ENCODE data around the gene ITPRIPL2. TPM values are rescaled to one million over a fixed set of nuclear protein-coding genes. Genes with fewer than 3 reads are reported as not detected.

Gene ITPRIPL2
- total RNA-seq, 1 donor from 2014 or later: 29.5 TPM

DNA sequence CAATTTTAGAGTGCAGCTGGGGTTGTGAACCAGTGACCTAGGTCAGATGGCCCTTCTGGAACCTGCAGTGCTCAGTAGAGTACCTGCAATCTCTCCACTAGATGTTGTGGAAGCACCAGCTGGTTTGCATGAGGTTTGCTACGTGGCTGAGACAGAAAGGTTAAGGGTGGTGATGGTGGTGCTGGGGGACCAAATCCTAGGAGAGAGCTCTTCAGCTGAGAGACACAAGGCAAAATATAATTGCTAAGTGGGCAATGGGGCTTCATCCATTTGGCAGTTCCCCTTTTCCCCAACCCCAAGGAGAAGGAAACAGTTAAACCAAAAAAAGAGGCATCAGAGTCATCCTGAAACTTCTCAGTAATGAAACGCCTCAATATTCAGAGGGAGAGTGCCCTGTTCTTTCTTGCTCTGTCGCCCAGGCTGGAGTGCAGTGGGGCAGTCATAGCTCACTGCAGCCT is 13.9 kb downstream of the ITPRIPL2 start:
- DNase-seq (ENCODE audit: extremely low spot score, unreplicated experiment): no peak
- no peaks in the 10 kb centered on the region for H3K27me3 Mint-ChIP-seq
- no peak overlapping the region for H3K4me3 Mint-ChIP-seq
- H3K4me1 Mint-ChIP-seq (ENCODE audit: unreplicated experiment): peaks cover 19% of the 10 kb centered on the region
- no peaks in the 10 kb centered on the region for H3K36me3 Mint-ChIP-seq
- TF ChIP-seq, protein P1, sequence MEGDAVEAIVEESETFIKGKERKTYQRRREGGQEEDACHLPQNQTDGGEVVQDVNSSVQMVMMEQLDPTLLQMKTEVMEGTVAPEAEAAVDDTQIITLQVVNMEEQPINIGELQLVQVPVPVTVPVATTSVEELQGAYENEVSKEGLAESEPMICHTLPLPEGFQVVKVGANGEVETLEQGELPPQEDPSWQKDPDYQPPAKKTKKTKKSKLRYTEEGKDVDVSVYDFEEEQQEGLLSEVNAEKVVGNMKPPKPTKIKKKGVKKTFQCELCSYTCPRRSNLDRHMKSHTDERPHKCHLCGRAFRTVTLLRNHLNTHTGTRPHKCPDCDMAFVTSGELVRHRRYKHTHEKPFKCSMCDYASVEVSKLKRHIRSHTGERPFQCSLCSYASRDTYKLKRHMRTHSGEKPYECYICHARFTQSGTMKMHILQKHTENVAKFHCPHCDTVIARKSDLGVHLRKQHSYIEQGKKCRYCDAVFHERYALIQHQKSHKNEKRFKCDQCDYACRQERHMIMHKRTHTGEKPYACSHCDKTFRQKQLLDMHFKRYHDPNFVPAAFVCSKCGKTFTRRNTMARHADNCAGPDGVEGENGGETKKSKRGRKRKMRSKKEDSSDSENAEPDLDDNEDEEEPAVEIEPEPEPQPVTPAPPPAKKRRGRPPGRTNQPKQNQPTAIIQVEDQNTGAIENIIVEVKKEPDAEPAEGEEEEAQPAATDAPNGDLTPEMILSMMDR (conservative IDR thresholded peaks at IDR 0.05): no peak
- H3K9me3 Mint-ChIP-seq: no peaks in the 10 kb centered on the region
- H3K27ac Mint-ChIP-seq: no peak overlapping the region

DNA sequence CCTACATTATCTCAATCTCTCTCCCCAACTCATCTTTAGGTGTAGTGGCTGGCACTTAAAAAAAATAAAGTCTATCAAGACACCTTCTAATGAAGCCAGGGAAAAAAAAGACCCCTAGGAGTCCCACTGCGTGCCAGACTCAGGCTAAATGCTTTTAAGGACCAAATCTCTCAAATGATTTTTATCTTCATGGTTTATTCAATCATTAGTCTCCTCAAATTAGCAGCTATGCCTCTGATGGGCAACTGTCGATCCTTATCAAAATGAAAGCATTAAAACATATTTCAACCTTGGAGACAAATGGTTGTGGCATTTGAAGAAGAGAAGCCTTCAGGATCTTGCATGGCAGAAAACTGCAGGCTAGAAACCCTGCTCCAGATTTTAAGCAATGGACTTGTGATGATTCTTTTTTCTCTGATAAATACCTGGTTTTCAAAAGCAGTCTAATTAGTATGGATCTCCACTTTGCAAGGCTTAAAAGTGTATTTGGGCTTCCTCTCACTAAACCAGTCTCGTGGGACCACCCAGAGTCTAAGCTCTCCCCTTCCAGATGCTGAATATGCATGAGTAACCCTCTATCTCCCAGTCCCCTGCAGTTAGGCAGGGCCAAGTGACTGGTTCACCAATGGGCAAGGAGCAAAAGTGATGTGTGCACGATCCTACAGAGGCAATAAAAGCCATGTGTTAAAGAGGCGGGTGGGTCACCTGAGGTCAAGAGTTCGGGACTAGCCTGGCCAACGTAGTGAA is 14.9 kb downstream of the ITPRIPL2 start:
- no peak overlapping the region for H3K4me3 Mint-ChIP-seq
- H3K27me3 Mint-ChIP-seq: no peaks in the 10 kb centered on the region
- TF ChIP-seq, protein P1 (conservative IDR thresholded peaks at IDR 0.05): no peak
- H3K36me3 Mint-ChIP-seq: no peaks in the 10 kb centered on the region
- peaks cover 19% of the 10 kb centered on the region for H3K4me1 Mint-ChIP-seq (ENCODE audit: unreplicated experiment)
- DNase-seq (ENCODE audit: extremely low spot score, unreplicated experiment): no peak
- H3K27ac Mint-ChIP-seq: peak overlapping the region; percentile 4
- no peaks in the 10 kb centered on the region for H3K9me3 Mint-ChIP-seq

DNA sequence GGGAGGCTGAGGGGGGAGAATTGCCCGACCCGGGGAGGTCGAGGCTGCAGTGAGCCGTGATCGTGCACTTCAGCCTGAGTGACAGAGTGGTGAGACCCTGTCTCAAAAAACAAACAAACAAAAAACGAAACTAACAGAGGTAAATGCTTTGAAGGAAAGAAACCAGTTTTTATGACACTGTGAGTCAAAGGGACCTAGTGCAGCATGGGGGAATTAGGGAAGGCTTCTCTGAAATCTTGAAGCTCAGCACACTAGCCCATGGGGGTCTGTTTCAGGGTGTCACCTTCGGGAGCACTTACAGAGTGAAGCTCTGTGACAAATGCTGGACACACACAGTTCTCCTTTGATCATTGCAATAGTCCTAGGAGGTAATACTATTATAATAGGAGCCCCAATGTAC is 16.6 kb downstream of the ITPRIPL2 start:
- H3K36me3 Mint-ChIP-seq: no peaks in the 10 kb centered on the region
- TF ChIP-seq, protein P1 (conservative IDR thresholded peaks at IDR 0.05): no peak
- no peak overlapping the region for H3K4me3 Mint-ChIP-seq
- no peaks in the 10 kb centered on the region for H3K9me3 Mint-ChIP-seq
- no peak for DNase-seq (ENCODE audit: extremely low spot score, unreplicated experiment)
- H3K27me3 Mint-ChIP-seq: no peaks in the 10 kb centered on the region
- H3K27ac Mint-ChIP-seq: no peak overlapping the region
- peaks cover 22% of the 10 kb centered on the region for H3K4me1 Mint-ChIP-seq (ENCODE audit: unreplicated experiment)

DNA sequence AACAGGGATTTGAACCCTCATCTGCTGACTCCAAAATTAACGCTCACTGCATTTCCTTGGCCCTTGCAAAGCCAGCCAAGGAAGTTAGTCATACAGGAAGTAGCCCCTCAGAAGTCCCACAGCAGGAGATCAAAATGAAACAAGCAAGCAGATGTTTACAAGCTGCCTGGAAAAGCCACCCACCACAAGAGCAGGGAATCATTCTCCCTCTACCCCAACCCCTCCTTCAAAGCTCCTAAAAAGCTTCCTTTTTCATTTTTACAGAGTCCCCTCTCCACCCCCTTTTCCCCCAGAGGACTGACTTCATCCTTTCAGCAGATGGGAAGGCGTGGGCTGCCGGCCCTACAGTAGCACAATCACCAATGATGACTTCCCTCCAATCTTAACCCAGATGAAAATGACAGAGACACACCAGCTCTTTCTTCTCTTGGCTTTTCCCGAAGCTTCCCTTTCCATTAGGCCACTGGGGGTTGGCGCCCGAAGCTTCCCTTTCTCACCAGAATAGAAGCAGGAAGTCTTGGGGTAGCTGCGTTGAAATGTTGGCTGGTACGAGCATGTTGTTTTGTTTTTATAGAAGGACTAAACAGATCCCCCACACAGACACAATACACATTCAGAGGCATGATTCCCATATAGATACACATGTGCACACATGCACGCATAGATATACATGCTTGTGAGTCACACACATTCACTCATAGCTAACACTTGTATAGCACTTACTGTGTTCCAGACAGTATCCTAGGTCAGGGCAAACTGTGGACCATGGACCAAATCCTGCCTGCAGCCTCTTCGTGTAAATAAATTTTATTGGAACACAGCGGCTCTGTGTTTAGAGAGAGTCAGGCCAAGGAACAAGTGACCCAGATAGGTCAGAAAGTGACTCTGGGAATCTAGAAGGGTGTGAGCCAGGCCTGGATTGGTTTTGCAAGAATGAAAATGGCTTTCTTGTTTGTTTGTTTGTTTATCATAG is 17.4 kb downstream of the ITPRIPL2 start:
- no peak for DNase-seq (ENCODE audit: extremely low spot score, unreplicated experiment)
- Mint-ChIP-seq H3K4me3 (no peak overlapping the region), H3K27ac (peak overlapping the region; percentile 61), H3K9me3 (no peaks in the 10 kb centered on the region), H3K4me1 (ENCODE audit: unreplicated experiment) (peaks cover 30% of the 10 kb centered on the region), H3K36me3 (no peaks in the 10 kb centered on the region), H3K27me3 (no peaks in the 10 kb centered on the region)
- TF ChIP-seq, protein P1 (conservative IDR thresholded peaks at IDR 0.05): no peak

DNA sequence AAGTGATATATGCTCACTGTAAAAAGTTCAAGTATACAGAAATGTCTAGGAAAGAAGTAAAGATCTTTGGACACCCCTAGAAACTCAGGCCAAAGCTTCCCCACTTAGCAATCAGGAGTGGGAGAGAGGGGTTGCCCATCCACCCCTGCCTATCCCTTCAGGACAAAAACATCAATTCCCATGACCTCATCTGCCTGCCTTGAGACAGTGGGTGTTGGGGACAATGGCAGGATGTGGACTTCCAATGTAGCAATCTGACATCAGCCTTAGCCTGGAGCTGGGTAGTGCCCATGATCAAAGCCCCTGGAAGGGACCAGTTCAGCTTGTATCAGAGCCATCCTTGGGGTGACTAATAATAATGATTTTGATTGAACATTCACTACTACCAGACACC is 18.1 kb downstream of the ITPRIPL2 start:
- TF ChIP-seq, protein P1 (conservative IDR thresholded peaks at IDR 0.05): no peak
- Mint-ChIP-seq H3K27ac (no peak overlapping the region), H3K4me3 (no peak overlapping the region), H3K36me3 (no peaks in the 10 kb centered on the region), H3K4me1 (ENCODE audit: unreplicated experiment) (peaks cover 33% of the 10 kb centered on the region), H3K27me3 (no peaks in the 10 kb centered on the region), H3K9me3 (no peaks in the 10 kb centered on the region)
- DNase-seq (ENCODE audit: extremely low spot score, unreplicated experiment): no peak
